CD4-positive, CD25-positive, alpha-beta regulatory T cell (primary cell): ENCODE data around the gene PHF21A. TPM values are rescaled to one million over a fixed set of nuclear protein-coding genes. Genes with fewer than 3 reads are reported as not detected.

Source experiments
- ATAC-seq, 2 donors: fragments of 150-1000 bp; cut with Tn5 transposase; one replicate each; pipeline ENCODE4 v1.10.0; 2021; ENCODE audit warnings: low read depth in 2 of 2, moderate number of reproducible peaks in 2 of 2, moderate library complexity in 1 of 2
- DNase-seq, 3 donors: peaks; one replicate each; pipeline versions ENCODE4 v3.0.0 to v3.0.0-alpha.2; 2012 to 2022; ENCODE audit warnings: mixed read lengths in 1 of 3
- H3K27ac ChIP-seq: one replicate; pipeline ENCODE4 v1.7.0; 2013; ENCODE audit warnings: mild to moderate bottlenecking, low read length; ENCODE audit not compliant: insufficient read depth, poor library complexity, severe bottlenecking
- H3K27me3 ChIP-seq: one replicate; pipeline ENCODE4 v1.7.0; 2013; ENCODE audit warnings: low read length; ENCODE audit not compliant: control insufficient read depth, insufficient read depth
- H3K36me3 ChIP-seq: one replicate; pipeline ENCODE4 v1.7.0; 2013; ENCODE audit warnings: mild to moderate bottlenecking, low read length, moderate library complexity; ENCODE audit not compliant: control insufficient read depth, insufficient read depth
- H3K4me1 ChIP-seq: 2 replicates; pipeline ENCODE4 v1.7.0; 2013; ENCODE audit warnings: mild to moderate bottlenecking, low read length; ENCODE audit not compliant: insufficient read depth, control insufficient read depth, poor library complexity, severe bottlenecking
- H3K4me3 ChIP-seq: one replicate; pipeline ENCODE4 v1.7.0; 2013; ENCODE audit warnings: low read depth, mild to moderate bottlenecking, low read length, moderate library complexity
- H3K9me3 ChIP-seq, 2 experiments: 1 replicate in 1 of 2; 2 replicates in 1 of 2; pipeline ENCODE4 v1.7.0; 2013; ENCODE audit warnings: low read length in 2 of 2, mild to moderate bottlenecking in 1 of 2, moderate library complexity in 1 of 2; ENCODE audit not compliant: control insufficient read depth in 2 of 2
- H3K27ac Mint-ChIP-seq, 3 donors: one replicate each; pipeline ENCODE4 v1.8.0; 2020 to 2022; ENCODE audit warnings: mild to moderate bottlenecking in 3 of 3, mixed read lengths in 3 of 3, moderate library complexity in 2 of 3
- H3K27me3 Mint-ChIP-seq: one replicate; pipeline ENCODE4 v1.8.0; 2022; ENCODE audit warnings: mild to moderate bottlenecking, mixed read lengths
- H3K36me3 Mint-ChIP-seq: one replicate; pipeline ENCODE4 v1.8.0; 2020; ENCODE audit warnings: mixed read lengths
- H3K4me1 Mint-ChIP-seq, 4 donors: one replicate each; pipeline ENCODE4 v1.8.0; 2020 to 2022; ENCODE audit warnings: mixed read lengths in 4 of 4, mild to moderate bottlenecking in 1 of 4
- H3K4me3 Mint-ChIP-seq, 4 donors: one replicate each; pipeline ENCODE4 v1.8.0; 2020 to 2022; ENCODE audit warnings: mild to moderate bottlenecking in 4 of 4, mixed read lengths in 4 of 4, moderate library complexity in 3 of 4
- H3K9me3 Mint-ChIP-seq, 7 donors: one replicate each; pipeline ENCODE4 v1.8.0; 2020 to 2022; ENCODE audit warnings: mixed read lengths in 7 of 7, mild to moderate bottlenecking in 3 of 7, moderate library complexity in 2 of 7
- polyA plus RNA-seq, 4 donors: library from polyadenylated mRNA; unstranded; fragments of 300-500 nt; fragmentation: Illumina TruSeq; gene quantifications; one replicate each; pipeline ENCODE4 v1.2.3, GENCODE V29; 2021
- total RNA-seq: library from RNA; stranded (reverse); gene quantifications from one replicate; pipeline ENCODE4 v1.2.3, GENCODE V29; 2022

The PHF21A gene
- total and polyA plus RNA-seq, 5 donors from 2014 or later, result 6.0 to 111 (median 9.2) TPM

DNA sequence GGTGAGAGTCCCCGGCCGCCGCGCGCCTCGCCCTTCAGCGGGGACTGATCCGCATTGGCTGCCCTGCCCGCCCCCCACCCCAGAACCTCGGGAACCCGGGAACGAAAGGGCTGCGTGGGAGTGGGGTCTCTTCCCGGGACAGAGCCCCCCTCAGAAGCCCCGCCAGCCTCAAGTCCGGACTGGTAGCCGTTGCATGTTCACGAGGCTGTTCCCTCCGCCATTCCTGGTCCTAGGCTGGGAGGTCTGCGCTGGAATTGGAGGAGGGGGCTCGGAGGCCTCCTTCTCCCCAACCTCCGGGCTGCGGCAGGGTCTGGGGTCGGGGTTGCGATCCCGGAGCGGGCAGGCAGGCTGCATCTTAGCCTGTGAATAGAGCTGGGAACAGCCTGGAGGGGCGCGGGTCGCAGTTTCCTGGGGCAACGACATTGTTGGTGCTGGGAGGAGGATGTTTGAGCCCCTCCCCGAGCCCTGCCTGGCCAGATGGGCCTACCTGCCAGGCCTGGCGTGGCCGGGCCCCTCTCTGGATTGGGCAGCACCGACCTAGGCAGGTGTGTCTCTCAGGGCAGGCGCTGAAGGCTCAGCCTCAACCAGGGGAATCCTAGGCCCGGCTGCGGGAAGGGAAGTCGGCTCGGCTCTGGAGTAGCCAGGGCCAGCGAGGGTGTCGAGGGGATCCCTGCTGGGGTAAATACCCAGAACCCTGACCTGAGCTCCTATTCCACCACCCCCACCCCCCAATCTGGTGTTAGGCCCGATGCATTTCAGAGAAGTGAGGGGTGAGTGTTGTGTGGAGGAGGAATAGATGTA, 235.1 kb downstream of the PHF21A start:
- Histone ChIP-seq H3K9me3 (no peaks in the 10 kb centered on the region), H3K27me3 (no peaks in the 10 kb centered on the region), H3K4me3 (no peak overlapping the region), H3K4me1 (peaks cover 10% of the 10 kb centered on the region), H3K36me3 (peaks cover 12% of the 10 kb centered on the region), H3K27ac (no peak overlapping the region)
- peaks cover 0 to 13% (median 6%) of the 10 kb centered on the region in 4 donors for H3K4me1 Mint-ChIP-seq
- DNase-seq, result no peak
- H3K27ac Mint-ChIP-seq, result no peak overlapping the region
- peaks cover 12% of the 10 kb centered on the region for H3K27me3 Mint-ChIP-seq
- no peak for ATAC-seq
- peaks cover 0 to 5% (median 0%) of the 10 kb centered on the region in 7 donors for H3K9me3 Mint-ChIP-seq
- H3K36me3 Mint-ChIP-seq, result peaks cover 9% of the 10 kb centered on the region
- H3K4me3 Mint-ChIP-seq, result peak overlapping the region in 1 of 4 donors; percentile 24

DNA sequence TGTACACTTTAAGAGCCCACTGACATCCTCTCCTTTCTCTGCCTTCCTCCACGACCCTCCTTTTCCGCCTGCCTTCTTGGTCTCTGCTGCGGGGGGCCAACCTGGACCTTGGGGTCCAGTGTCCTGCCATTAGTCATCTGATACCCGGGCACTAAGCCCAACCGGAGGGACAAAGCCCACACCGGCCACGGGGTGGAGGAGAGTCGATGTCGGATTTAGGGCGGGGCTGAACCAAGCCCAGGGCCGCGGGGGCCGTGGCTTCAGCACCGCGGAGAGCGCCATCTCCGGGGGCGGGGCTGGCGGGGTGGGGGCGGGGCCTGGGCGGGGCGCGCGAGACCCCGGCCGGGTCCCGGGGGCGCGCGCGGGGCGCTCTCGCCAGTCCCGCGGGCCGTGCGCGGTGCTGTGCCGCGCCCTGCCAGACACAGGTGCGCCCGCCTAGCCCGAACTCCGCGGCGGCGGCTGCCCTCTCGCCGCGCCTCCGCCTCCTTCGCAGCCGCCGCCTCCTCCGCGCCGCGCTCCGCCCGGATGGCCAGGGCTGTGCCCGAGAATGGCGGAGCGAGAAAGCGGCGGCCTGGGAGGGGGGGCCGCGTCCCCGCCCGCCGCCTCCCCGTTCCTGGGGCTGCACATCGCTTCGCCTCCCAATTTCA, 235.9 kb downstream of the PHF21A start, which contains the start of gene MAPK8IP1:
Gene MAPK8IP1, plus strand, starts transcription at position 378 of the 647 bp plus-strand sequence. Its CDS starts 170 bp downstream, at position 548.
- Histone ChIP-seq H3K4me1 (peaks cover 10% of the 10 kb centered on the region), H3K36me3 (peaks cover 19% of the 10 kb centered on the region), H3K9me3 (no peaks in the 10 kb centered on the region), H3K27me3 (no peaks in the 10 kb centered on the region), H3K27ac (no peak within 1 kb of the TSS), H3K4me3 (peak within 1 kb of the TSS; percentile 19)
- Mint-ChIP-seq H3K4me1 (peaks cover 0 to 13% (median 6%) of the 10 kb centered on the region in 4 donors), H3K36me3 (peaks cover 13% of the 10 kb centered on the region), H3K27me3 (peaks cover 8% of the 10 kb centered on the region), H3K9me3 (peaks cover 0 to 5% (median 0%) of the 10 kb centered on the region in 7 donors), H3K4me3 (peak within 1 kb of the TSS; percentile 73 to 84 (median 78)), H3K27ac (no peak within 1 kb of the TSS)
- peak; percentile 69 to 71 for ATAC-seq
- peak; percentile 38 to 52 (median 46) for DNase-seq

DNA sequence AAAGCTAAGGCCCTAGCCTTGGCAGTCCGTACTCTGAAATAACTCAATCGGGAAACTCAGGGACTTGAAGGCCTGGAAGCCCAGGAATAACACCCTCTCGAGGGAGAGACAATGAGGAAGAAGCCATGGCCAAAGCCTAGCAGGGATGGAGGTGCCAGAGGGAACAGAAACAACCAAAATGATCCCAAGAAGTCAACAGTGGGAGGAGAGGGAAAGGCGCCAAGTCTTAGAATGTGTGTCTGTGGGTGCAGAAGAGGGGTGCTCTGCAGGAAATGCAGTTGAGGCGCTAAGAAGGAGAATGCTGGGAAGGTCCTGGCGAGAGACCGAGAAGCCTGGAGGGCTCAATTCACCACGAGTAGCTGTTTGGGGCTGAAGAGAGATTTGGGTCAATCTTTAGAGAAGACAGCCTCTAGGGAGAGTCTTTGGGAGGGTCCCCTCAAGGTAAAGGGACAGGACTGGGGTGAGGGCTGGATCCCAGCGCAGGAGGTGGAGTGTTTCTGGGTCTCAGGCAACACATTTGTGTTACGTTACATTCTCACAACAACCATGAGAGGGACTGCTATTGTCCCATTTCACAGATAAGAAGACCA, 236.6 kb downstream of the PHF21A start:
- Mint-ChIP-seq H3K27ac (no peak overlapping the region), H3K4me1 (peaks cover 0 to 13% (median 6%) of the 10 kb centered on the region in 4 donors), H3K27me3 (peaks cover 8% of the 10 kb centered on the region), H3K36me3 (peaks cover 18% of the 10 kb centered on the region), H3K9me3 (peaks cover 0 to 5% (median 0%) of the 10 kb centered on the region in 7 donors), H3K4me3 (peak overlapping the region; percentile 73 to 84 (median 78))
- ATAC-seq (no peak), DNase-seq (no peak)
- Histone ChIP-seq H3K36me3 (peaks cover 26% of the 10 kb centered on the region), H3K4me1 (peaks cover 10% of the 10 kb centered on the region), H3K9me3 (no peaks in the 10 kb centered on the region), H3K4me3 (peak overlapping the region; percentile 19), H3K27me3 (no peaks in the 10 kb centered on the region), H3K27ac (no peak overlapping the region)

Other genes with a start within 250 kb of the PHF21A start
- 4.1 TPM for gene MAPK8IP1, start 235.8 kb downstream of the PHF21A start, total RNA-seq
- gene MAPK8IP1, start 235.8 kb downstream of the PHF21A start, polyA plus RNA-seq, result under 1 TPM in 1 of 4 donors, not detected in 3; 0.18 TPM
- gene FREY1, start 214.2 kb downstream of the PHF21A start, total RNA-seq, result 1.8 TPM
- gene FREY1, start 214.2 kb downstream of the PHF21A start, polyA plus RNA-seq, result not detected
- 64.1 TPM for gene PEX16, start 203.6 kb downstream of the PHF21A start, total RNA-seq
- gene PEX16, start 203.6 kb downstream of the PHF21A start, polyA plus RNA-seq, result 10 to 100 TPM; 52.6 to 62.0 (median 59.3) TPM
- 4.2 TPM for gene LARGE2, start 198.8 kb downstream of the PHF21A start, total RNA-seq
- 1 to 10 TPM in 2 of 4 donors, under 1 TPM in 2; 0.65 to 3.4 (median 1.2) TPM for gene LARGE2, start 198.8 kb downstream of the PHF21A start, polyA plus RNA-seq
- not detected for gene CREB3L1, start 156.2 kb upstream of the PHF21A start, total RNA-seq
- not detected for gene CREB3L1, start 156.2 kb upstream of the PHF21A start, polyA plus RNA-seq
- gene DGKZ, start 226.0 kb upstream of the PHF21A start, total RNA-seq, result 234 TPM
- 10 to 100 TPM; 36.6 to 48.6 (median 44.8) TPM for gene DGKZ, start 226.0 kb upstream of the PHF21A start, polyA plus RNA-seq